DMS53 (cell line): ENCODE data around the gene TMEM198.

Source experiments
- DNase-seq: peaks from one replicate; lab custom pipeline; 2025; lab: John Stamatoyannopoulos, UW

Gene TMEM198

DNA sequence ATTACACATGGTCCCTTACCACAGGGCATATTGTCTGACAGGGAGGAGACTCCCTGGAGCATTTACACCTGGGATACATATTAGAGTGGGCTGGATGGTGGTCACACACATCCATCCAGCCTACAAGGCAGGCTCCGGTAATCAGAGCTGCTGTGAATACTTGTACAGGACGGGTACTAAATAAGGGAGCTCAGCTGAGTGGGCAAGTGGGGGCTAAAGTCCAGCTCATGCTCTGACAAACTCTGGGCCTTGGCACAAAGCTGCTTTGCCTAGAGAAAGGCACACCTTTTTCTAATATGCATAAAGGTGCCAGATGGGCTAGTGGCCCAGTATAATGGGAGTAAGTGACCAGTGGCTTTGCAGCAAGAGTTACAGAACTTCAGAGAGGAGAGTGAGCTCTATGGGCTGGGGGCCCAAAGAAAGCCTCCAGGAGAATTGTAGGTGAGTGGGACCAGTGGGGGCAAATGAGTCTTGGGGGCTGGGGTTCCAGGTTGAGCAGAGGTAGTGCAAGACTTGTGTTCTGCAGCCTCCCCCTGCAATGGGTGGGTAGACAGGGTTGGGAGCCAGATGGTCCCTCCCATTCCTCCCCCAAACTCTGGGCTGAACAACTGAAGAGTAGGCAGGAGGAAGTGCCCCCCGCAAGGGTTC is 1.6 kb downstream of the TMEM198 start:
- no peak for DNase-seq

DNA sequence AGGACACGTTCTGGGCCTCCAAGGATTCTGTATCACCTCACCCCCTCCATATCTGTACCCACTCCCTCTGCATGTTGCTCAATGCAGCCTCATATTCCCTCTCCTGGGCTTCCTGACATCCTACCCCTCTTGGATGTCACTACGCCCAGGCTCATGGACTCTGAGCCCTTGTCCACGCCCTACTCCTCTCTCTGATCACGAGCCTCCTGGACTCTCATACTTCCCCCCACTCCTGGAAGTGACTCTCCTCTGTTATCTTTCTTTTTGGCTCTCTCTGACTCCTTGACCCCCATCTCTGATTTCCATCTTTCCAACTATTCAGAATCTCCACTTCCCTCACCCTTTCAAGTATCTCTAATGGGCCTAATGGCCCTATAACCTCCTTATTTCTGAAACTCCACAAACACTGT is 2.1 kb downstream of the TMEM198 start:
- DNase-seq: no peak

DNA sequence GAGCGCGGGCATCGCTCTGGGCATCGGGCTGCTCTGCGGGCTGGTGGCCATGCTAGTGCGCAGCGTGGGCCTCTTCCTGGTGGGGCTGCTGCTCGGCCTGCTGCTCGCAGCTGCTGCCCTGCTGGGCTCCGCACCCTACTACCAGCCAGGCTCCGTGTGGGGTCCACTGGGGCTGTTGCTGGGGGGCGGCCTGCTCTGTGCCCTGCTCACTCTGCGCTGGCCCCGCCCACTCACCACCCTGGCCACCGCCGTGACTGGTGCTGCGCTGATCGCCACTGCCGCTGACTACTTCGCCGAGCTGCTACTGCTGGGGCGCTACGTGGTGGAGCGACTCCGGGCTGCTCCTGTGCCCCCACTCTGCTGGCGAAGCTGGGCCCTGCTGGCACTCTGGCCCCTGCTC is 3.8 kb downstream of the TMEM198 start:
- no peak for DNase-seq

DNA sequence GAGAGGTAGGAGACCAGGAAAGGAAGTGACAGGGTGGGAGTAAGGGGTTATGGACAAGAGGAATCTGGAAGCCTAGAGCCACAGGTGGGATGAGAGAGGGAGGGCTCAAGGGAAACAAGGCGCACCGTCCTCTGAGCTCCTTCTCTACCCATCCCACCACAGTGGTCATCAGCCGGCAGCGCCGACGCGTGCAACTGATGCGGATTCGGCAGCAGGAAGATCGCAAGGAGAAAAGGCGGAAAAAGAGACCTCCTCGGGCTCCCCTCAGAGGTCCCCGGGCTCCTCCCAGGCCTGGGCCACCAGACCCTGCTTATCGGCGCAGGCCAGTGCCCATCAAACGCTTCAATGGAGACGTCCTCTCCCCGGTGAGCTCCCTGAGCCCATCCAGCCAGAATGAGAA is 5.2 kb downstream of the TMEM198 start:
- DNase-seq: no peak

DNA sequence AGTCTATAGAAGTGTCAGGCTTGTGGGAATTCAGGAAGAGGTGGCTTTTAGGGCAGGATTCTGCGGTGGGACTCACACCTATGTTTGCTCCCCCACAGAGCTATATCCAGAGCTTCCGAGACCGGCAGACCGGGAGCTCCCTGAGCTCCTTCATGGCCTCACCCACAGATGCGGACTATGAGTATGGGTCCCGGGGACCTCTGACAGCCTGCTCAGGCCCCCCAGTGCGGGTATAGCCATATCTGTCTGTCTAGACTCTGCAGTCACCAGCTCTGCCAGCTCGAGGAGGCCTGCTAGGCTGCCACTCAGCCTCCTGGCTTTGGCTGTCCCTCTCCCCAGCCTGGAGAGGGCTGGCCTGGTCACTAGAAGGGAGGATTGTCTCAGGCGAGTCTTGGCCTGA is 5.8 kb downstream of the TMEM198 start:
- no peak for DNase-seq

DNA sequence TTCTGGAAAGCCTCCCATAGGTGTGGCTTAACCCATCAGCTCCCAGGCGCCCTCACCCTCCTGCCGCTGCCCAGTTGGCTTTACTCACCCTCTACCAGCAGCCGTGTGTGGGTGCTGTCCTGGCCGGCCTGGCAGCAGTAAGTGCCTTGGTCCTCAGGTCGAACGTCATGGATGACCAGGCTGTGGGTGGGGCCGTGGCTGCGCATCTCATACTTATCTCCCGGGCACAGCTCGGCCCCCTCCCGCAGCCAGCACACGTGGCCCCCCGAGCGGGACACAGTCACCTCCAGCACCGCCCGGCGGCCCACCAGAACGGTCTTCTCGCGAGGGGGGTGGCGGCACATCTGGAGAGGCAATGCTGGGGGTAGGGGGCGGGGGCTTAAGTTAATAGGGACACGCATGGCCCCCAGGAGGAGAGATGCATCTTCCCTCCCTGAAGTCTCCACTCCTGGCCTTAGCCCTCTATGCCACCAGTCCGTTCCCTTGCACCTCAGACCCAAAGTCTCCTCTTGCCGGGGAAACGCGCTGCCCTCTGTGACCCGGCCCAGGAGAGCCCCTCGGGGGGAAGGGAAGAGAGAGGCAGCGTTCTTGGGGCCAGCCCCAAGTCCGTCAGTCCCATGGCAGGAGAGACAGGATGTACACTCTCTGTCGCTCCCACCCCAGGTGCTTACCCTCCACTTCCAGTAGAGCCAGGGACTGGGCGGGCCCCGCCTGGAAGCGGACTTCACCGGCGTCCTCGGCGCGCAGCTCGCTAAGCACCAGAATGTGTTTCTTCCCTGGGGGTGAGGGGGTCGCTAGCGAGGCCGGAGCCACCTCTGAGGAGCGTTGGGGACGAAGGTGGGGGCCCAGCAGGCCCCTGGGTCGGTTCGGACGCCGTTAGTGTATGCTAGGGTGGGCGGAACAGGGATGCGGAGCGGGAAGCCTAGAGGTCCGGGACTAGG is 7.9 kb downstream of the TMEM198 start:
- peak; percentile 82 for DNase-seq

GRCh38 chr2:219552382-219553167 is 8.7 kb downstream of the TMEM198 start:
- peak; percentile 89 for DNase-seq

DNA sequence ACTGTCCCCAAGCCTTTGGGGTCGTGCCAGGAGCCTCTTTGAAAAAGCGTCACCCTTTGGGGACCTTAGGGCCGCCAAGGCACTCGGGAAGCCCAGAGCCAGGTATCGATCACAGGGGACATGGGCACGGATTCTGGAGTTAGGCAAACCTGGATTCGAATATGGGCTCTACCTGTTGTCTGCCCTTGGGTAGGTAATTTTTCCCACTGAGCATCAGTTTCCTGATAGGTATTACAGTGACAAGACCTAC is 9.3 kb downstream of the TMEM198 start:
- DNase-seq: no peak

- DNase-seq: no peak
These were observed 9.7 kb downstream of the TMEM198 start for GRCh38 chr2:219553463-219553963.

GRCh38 chr2:219554350-219554749 is 10.5 kb downstream of the TMEM198 start:
- DNase-seq: no peak

GRCh38 chr2:219555956-219556355 is 12.1 kb downstream of the TMEM198 start:
- no peak for DNase-seq

- DNase-seq: no peak
These were observed 12.6 kb downstream of the TMEM198 start for GRCh38 chr2:219556413-219556812.

DNA sequence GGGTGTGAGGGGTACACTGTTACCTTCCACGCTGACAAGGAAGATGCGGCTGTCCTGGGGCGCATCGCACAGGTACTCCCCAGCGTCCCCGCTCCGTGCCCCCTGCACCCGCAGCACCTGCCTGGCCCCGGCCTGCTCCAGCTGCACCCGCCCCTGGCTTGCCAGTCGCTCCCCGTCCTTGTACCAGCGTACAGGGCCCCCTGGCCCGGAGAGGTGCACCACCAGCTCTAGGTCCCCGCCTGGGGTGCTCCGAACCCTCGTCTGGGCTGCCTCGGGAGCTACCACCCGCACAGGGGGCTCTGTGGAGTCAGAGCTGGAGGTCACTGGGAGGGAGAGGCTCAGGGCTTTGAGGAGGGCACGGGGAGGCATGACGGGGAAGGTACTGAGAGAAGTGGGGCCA is 13.5 kb downstream of the TMEM198 start:
- no peak for DNase-seq

GRCh38 chr2:219557791-219558785 is 14.3 kb downstream of the TMEM198 start:
- no peak for DNase-seq

- no peak for DNase-seq
These were observed 15.5 kb downstream of the TMEM198 start for GRCh38 chr2:219559156-219559915.

DNA sequence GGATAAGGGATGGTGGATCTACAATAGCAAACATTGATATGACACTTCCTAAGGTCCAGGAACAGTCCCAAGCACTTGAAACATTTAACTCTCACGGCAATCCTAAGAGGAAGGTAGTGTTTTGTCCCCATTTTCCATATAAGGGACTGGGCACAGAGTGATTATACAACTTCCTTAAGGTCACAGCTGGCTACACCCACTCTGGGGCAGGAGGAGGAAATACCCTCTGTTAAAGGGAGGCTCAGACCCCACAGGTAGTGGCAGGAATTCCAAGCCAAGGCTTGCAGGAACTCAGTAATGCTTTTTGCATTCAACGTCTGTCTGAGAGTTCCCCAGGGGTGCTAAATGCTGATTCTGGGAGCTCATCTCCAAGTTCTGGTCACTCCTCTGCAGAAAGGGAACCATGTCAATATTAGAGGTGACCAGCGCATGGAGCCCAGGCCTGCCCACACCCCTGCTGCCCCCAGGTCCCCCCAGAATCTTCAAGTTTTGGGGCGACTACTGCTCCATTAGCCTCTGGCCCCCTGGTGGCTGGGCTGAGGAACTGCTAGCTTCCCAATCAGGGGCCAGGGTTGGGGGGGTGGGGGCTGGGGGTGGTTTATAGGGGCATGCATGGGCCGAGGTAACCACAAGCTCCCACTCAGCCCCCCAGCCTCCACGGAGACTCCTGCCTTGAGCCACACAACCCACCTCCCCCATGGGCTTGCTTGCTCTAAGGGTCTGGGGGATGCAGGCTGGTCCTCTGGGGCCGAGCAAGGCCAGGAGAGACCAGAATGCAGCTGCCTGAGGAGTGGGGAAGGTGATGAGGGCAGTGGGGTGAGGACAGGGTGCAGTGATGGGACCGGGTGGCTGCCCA is 16.4 kb downstream of the TMEM198 start:
- DNase-seq: peak; percentile 26

DNA sequence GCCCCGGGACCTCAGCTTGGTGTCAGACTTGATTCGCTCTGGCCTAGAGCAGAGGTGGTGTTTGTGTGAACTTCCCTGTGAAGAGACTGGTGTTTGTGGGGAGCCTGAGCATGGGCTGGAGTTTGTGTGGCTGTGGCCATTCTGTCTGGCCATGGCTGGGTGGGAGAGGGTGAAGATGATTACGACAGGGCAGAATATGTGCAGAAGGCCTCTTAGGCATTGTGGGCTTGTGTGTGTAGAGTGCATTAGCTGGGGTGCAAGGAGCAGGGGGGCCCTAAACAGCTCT is 17.0 kb downstream of the TMEM198 start:
- no peak for DNase-seq

- DNase-seq: no peak
These were observed 17.6 kb downstream of the TMEM198 start for GRCh38 chr2:219561179-219562048.
